Esophagus squamous epithelium (tissue), 4 donors: ENCODE data around the gene PARD6B.

ENCODE experiments used
- POLR2A ChIP-seq, 4 donors: fragments of 450-650 bp; IDR thresholded peaks; one replicate each; pipeline ENCODE4 v1.6.1; 2017; ENCODE audit warnings: antibody characterized with exemption in 4 of 4, mild to moderate bottlenecking in 4 of 4, moderate library complexity in 3 of 4
- TF ChIP-seq, protein P1 (sequence below), 6 experiments: fragments of 450-650 bp in 4 of 6; fragments of 200-600 bp in 2 of 6; sonication (generic) in 2 of 6; IDR thresholded peaks; one replicate each; pipeline ENCODE4 v1.5.1; 2016 to 2019; ENCODE audit warnings: antibody characterized with exemption in 6 of 6, mild to moderate bottlenecking in 4 of 6, moderate library complexity in 4 of 6

DNA sequence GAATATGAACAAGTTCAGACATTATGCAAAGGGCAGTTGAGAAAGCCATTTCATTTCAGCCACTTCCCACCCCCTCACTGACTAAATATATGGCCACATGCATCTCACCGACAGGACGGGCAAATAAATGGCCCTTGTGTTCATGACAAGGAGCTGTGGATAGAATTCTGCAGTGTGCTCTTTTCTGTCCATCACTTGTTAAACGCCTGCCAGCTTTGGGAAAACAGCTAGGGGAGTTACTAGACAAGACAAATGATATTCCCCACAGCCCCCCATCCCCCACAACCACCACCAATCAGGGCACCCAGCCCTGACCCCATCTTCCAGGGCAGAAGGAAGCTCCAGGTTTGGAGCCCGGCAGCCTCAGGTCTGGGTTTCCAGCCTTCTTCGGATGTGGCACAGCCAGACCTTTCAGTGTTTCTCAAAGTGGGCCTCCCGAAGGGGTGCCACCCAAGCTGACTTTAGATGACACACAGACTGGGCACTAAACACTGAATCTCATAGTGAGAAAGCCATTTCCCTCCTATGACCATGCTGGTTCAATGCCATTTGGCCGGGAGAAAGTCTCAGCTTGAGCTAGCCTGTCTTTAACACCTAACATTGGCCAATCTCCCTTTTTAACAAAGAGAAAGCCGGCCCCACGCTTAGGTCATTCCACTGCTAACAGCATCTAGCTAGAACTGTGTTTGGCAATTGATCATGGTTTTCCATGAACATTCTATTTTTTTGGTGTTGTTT lies 36.1 kb upstream of the PARD6B start:
- TF ChIP-seq, protein P1, sequence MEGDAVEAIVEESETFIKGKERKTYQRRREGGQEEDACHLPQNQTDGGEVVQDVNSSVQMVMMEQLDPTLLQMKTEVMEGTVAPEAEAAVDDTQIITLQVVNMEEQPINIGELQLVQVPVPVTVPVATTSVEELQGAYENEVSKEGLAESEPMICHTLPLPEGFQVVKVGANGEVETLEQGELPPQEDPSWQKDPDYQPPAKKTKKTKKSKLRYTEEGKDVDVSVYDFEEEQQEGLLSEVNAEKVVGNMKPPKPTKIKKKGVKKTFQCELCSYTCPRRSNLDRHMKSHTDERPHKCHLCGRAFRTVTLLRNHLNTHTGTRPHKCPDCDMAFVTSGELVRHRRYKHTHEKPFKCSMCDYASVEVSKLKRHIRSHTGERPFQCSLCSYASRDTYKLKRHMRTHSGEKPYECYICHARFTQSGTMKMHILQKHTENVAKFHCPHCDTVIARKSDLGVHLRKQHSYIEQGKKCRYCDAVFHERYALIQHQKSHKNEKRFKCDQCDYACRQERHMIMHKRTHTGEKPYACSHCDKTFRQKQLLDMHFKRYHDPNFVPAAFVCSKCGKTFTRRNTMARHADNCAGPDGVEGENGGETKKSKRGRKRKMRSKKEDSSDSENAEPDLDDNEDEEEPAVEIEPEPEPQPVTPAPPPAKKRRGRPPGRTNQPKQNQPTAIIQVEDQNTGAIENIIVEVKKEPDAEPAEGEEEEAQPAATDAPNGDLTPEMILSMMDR (IDR thresholded peaks at IDR 0.05), result no peak
- TF ChIP-seq POLR2A (IDR thresholded peaks at IDR 0.05), result no peak
